GM23248 (cell line): ENCODE measurements around the gene NCKAP5L.

ENCODE experiments used
- EZH2 ChIP-seq: fragments of 200-600 bp; sonication (generic); IDR thresholded peaks from 2 replicates; pipeline ENCODE4 v1.6.1; 2018; ENCODE audit warnings: antibody characterized with exemption, mild to moderate bottlenecking; ENCODE audit not compliant: insufficient read depth, poor library complexity, severe bottlenecking
- EZH2phosphoT487 ChIP-seq: fragments of 200-600 bp; sonication (generic); IDR thresholded peaks from 2 replicates; pipeline ENCODE4 v1.6.1; 2018; ENCODE audit warnings: antibody characterized with exemption, moderate library complexity, mild to moderate bottlenecking, low read depth; ENCODE audit not compliant: insufficient read depth

- TF ChIP-seq EZH2phosphoT487 (no peak), EZH2 (no peak)
Measured at GRCh38 chr12:49869816-49870500, 41.7 kb upstream of the NCKAP5L start.
